Effector memory CD8-positive, alpha-beta T cell (primary cell): Measurements from ENCODE around the gene GABBR2.

Experiments
- ATAC-seq: fragments of 150-1000 bp; cut with Tn5 transposase; replicated peaks from 2 replicates; pipeline ENCODE4 v1.10.0; 2021; ENCODE audit warnings: mild to moderate bottlenecking, moderate library complexity
- DNase-seq, 3 experiments: peaks; one replicate each; pipeline ENCODE4 v3.0.0; 2021
- H3K27ac Mint-ChIP-seq, 2 donors: one replicate each; pipeline ENCODE4 v1.8.0; 2022; ENCODE audit warnings: mild to moderate bottlenecking in 2 of 2, mixed read lengths in 2 of 2, moderate library complexity in 2 of 2
- H3K27me3 Mint-ChIP-seq, 2 donors: one replicate each; pipeline ENCODE4 v1.8.0; 2022; ENCODE audit warnings: mixed read lengths in 2 of 2
- H3K36me3 Mint-ChIP-seq: one replicate; pipeline ENCODE4 v1.8.0; 2022; ENCODE audit warnings: mild to moderate bottlenecking, moderate library complexity, mixed read lengths; ENCODE audit not compliant: insufficient read depth
- H3K4me1 Mint-ChIP-seq, 2 donors: one replicate each; pipeline ENCODE4 v1.8.0; 2022; ENCODE audit warnings: low read depth in 2 of 2, mixed read lengths in 2 of 2
- H3K4me3 Mint-ChIP-seq, 2 donors: one replicate each; pipeline ENCODE4 v1.8.0; 2022; ENCODE audit warnings: mild to moderate bottlenecking in 2 of 2, mixed read lengths in 2 of 2, moderate library complexity in 2 of 2
- H3K9me3 Mint-ChIP-seq, 2 donors: one replicate each; pipeline ENCODE4 v1.8.0; 2022; ENCODE audit warnings: mixed read lengths in 2 of 2

Gene GABBR2

GRCh38 chr9:98329281-98329680, 379.5 kb downstream of the GABBR2 start:
- no peak overlapping the region for H3K27ac Mint-ChIP-seq
- no peak for DNase-seq

GRCh38 chr9:98328770-98329169, 380.0 kb downstream of the GABBR2 start:
- Mint-ChIP-seq H3K4me3 (no peak overlapping the region), H3K36me3 (no peaks in the 10 kb centered on the region), H3K4me1 (no peaks in the 10 kb centered on the region), H3K27ac (no peak overlapping the region), H3K9me3 (no peaks in the 10 kb centered on the region), H3K27me3 (peaks cover 25 to 31% of the 10 kb centered on the region in 2 donors)
- ATAC-seq = no peak
- no peak for DNase-seq

More at GRCh38 chr9:98329281-98329680, 379.5 kb downstream of the GABBR2 start:
- H3K27me3 Mint-ChIP-seq = peaks cover 30 to 32% of the 10 kb centered on the region in 2 donors
- ATAC-seq = no peak
- no peaks in the 10 kb centered on the region for H3K36me3 Mint-ChIP-seq
- H3K9me3 Mint-ChIP-seq = no peaks in the 10 kb centered on the region
- H3K4me3 Mint-ChIP-seq = no peak overlapping the region
- no peaks in the 10 kb centered on the region for H3K4me1 Mint-ChIP-seq

GRCh38 chr9:98328141-98328540, 380.6 kb downstream of the GABBR2 start:
- DNase-seq (no peak), ATAC-seq (no peak)
- H3K4me1 Mint-ChIP-seq = peaks cover 0 to 2% of the 10 kb centered on the region in 2 donors

GRCh38 chr9:98327249-98327561, 381.5 kb downstream of the GABBR2 start:
- ATAC-seq (no peak), DNase-seq (no peak)
- H3K27ac Mint-ChIP-seq = no peak overlapping the region
- no peaks in the 10 kb centered on the region for H3K36me3 Mint-ChIP-seq
- no peak overlapping the region for H3K4me3 Mint-ChIP-seq
- H3K27me3 Mint-ChIP-seq = peaks cover 30 to 45% of the 10 kb centered on the region in 2 donors
- no peaks in the 10 kb centered on the region for H3K9me3 Mint-ChIP-seq
- peaks cover 0 to 2% of the 10 kb centered on the region in 2 donors for H3K4me1 Mint-ChIP-seq

More at GRCh38 chr9:98328141-98328540, 380.6 kb downstream of the GABBR2 start:
- Mint-ChIP-seq H3K36me3 (no peaks in the 10 kb centered on the region), H3K9me3 (no peaks in the 10 kb centered on the region), H3K27me3 (peaks cover 23 to 36% of the 10 kb centered on the region in 2 donors), H3K4me3 (no peak overlapping the region), H3K27ac (no peak overlapping the region)

GRCh38 chr9:98326459-98327248, 382.1 kb downstream of the GABBR2 start:
- no peak for ATAC-seq
- no peak for DNase-seq
- Mint-ChIP-seq H3K4me1 (peaks cover 0 to 2% of the 10 kb centered on the region in 2 donors), H3K9me3 (no peaks in the 10 kb centered on the region), H3K36me3 (no peaks in the 10 kb centered on the region), H3K27ac (no peak overlapping the region), H3K27me3 (peaks cover 31 to 45% of the 10 kb centered on the region in 2 donors), H3K4me3 (no peak overlapping the region)

- H3K27ac Mint-ChIP-seq = no peak overlapping the region
- H3K9me3 Mint-ChIP-seq = no peaks in the 10 kb centered on the region
- H3K36me3 Mint-ChIP-seq = no peaks in the 10 kb centered on the region
- no peak overlapping the region for H3K4me3 Mint-ChIP-seq
- no peak for DNase-seq
- no peak for ATAC-seq
- H3K27me3 Mint-ChIP-seq = peaks cover 19 to 31% of the 10 kb centered on the region in 2 donors
- peaks cover 0 to 2% of the 10 kb centered on the region in 2 donors for H3K4me1 Mint-ChIP-seq
Observed at GRCh38 chr9:98324801-98325200, 383.9 kb downstream of the GABBR2 start.

GRCh38 chr9:98323831-98324135, 385.0 kb downstream of the GABBR2 start:
- Mint-ChIP-seq H3K4me1 (peaks cover 0 to 2% of the 10 kb centered on the region in 2 donors), H3K4me3 (no peak overlapping the region), H3K9me3 (no peaks in the 10 kb centered on the region), H3K36me3 (no peaks in the 10 kb centered on the region), H3K27me3 (peaks cover 13 to 31% of the 10 kb centered on the region in 2 donors), H3K27ac (no peak overlapping the region)
- DNase-seq (no peak), ATAC-seq (no peak)

GRCh38 chr9:98323051-98323830, 385.5 kb downstream of the GABBR2 start:
- Mint-ChIP-seq H3K4me1 (peaks cover 0 to 2% of the 10 kb centered on the region in 2 donors), H3K36me3 (no peaks in the 10 kb centered on the region), H3K27ac (no peak overlapping the region), H3K4me3 (no peak overlapping the region), H3K27me3 (peaks cover 13 to 31% of the 10 kb centered on the region in 2 donors), H3K9me3 (no peaks in the 10 kb centered on the region)
- ATAC-seq (no peak), DNase-seq (no peak)

GRCh38 chr9:98321269-98321668, 387.5 kb downstream of the GABBR2 start:
- peaks cover 0 to 2% of the 10 kb centered on the region in 2 donors for H3K4me1 Mint-ChIP-seq
- H3K36me3 Mint-ChIP-seq = no peaks in the 10 kb centered on the region
- no peak overlapping the region for H3K27ac Mint-ChIP-seq
- DNase-seq (no peak), ATAC-seq (no peak)
- H3K27me3 Mint-ChIP-seq = peaks cover 13 to 40% of the 10 kb centered on the region in 2 donors
- H3K9me3 Mint-ChIP-seq = no peaks in the 10 kb centered on the region
- H3K4me3 Mint-ChIP-seq = no peak overlapping the region

GRCh38 chr9:98318834-98319478, 389.8 kb downstream of the GABBR2 start:
- Mint-ChIP-seq H3K36me3 (no peaks in the 10 kb centered on the region), H3K4me1 (peaks cover 0 to 7% of the 10 kb centered on the region in 2 donors), H3K9me3 (no peaks in the 10 kb centered on the region), H3K27ac (no peak overlapping the region), H3K4me3 (no peak overlapping the region), H3K27me3 (peaks cover 21 to 49% of the 10 kb centered on the region in 2 donors)
- no peak for DNase-seq
- ATAC-seq = no peak

GRCh38 chr9:98318041-98318790, 390.5 kb downstream of the GABBR2 start:
- Mint-ChIP-seq H3K4me1 (peaks cover 0 to 6% of the 10 kb centered on the region in 2 donors), H3K9me3 (no peaks in the 10 kb centered on the region), H3K4me3 (no peak overlapping the region), H3K27ac (no peak overlapping the region), H3K36me3 (no peaks in the 10 kb centered on the region), H3K27me3 (peaks cover 21 to 42% of the 10 kb centered on the region in 2 donors)
- DNase-seq (no peak), ATAC-seq (no peak)

GRCh38 chr9:98317134-98317857, 391.4 kb downstream of the GABBR2 start:
- no peak for DNase-seq

More at GRCh38 chr9:98317134-98317857, 391.4 kb downstream of the GABBR2 start:
- ATAC-seq = no peak
- H3K36me3 Mint-ChIP-seq = no peaks in the 10 kb centered on the region
- no peak overlapping the region for H3K4me3 Mint-ChIP-seq
- H3K9me3 Mint-ChIP-seq = no peaks in the 10 kb centered on the region
- H3K27me3 Mint-ChIP-seq = peaks cover 16 to 33% of the 10 kb centered on the region in 2 donors
- no peak overlapping the region for H3K27ac Mint-ChIP-seq
- peaks cover 0 to 6% of the 10 kb centered on the region in 2 donors for H3K4me1 Mint-ChIP-seq
